IPS-11a (cell line): ENCODE data around the gene MCTP1.

Source experiments
- H3K4me3 ChIP-seq: one replicate; pipeline ENCODE4 v1.5.1; 2013; ENCODE audit warnings: low read depth, low read length, control low read depth

The MCTP1 gene

DNA sequence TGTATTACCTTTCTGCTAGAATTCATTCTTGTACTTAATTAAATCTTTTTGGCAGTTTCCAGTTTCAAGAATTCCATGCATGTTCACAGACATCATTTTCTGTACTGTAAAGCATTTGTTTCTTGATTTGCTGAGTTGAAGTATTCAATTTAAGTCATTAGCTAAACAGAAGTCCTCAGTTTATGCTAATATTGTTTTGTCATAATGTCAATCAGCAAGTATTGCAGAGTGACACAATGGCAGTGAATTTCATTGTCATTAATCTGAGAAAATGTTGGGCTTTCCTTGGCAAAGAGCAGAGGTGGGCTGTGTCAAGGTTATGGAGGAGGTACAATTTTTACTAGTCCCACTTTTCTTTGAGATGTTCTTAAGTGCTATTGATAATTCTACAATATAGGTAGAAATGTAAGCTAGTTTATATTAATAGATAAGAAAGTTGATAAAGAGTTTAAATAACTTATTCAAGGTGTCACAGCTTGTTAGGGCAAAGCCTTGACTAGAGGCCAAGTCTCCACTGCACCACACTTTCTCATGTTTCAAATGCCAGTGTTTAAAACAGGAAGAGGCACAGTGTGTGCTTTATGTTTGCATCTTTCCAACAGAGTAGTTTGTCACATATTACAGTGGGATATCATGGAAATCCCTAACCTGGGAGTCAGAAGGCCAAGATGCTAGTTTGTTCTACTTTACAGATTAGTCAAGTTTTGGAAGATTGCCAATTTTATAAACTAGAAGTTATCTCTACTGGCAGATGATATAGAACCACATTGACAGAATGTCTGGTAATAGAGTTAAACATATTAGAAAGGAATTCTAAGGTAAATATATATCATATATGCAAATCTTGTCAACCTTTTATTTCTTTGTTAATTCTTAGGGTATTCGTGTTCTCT is 610.2 kb downstream of the MCTP1 start:
- H3K4me3 ChIP-seq = no peak overlapping the region

DNA sequence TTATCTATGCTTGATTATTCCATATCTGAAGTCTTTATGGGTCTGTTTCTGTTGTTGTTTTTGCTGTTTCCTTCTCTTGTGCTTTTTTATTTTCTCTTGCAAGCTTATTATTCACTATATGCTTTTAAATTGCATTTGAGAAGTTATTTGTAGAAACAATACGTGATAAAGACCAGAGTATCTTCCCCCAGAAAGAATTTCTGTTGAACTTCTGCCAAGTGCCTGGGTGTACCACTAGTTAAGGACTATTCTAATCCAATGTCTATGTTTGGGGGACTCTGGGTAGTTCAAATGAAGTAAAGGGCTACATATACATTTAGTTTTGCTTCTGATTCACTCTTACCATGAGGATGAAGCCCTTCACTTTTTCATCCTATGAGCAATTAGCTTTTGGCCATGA is 612.1 kb downstream of the MCTP1 start:
- H3K4me3 ChIP-seq = no peak overlapping the region

DNA sequence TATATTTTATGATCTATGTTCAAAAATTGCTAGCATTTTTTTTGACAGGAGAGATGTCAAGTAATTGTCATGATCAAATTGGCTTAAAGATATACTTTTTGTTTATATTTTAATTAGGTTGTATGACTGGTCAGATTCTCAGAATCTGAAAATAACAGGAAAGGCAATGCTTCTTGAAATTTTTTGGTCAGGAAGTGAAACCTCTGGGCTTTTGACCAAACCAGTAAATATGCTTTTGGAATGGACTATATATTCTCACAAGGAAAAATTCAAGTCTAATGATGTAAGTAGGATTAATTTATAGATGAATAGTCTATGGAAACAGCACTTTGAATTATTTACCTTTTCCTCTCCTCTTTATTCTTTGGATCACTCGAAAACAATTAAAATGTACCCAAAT is 614.2 kb downstream of the MCTP1 start:
- no peak overlapping the region for H3K4me3 ChIP-seq

DNA sequence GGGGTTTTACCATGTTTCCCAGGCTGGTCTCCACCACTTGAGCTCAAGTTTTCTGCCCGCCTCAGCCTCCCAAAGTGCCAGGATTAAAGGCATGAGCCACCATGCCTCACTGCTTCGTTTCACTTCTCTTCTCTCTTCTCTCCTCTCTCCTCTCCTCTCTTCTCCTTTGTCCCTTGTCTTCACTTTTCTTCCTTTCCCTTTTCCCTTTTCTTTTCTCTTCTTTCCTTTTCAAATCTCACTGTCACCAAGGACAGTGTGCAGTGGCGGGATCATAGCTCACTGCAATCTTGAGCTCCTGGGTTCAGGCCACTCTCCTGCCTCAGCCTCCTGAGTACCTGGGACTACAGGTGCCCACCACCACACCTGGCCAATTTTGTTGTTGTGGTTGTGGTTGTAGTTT is 617.0 kb downstream of the MCTP1 start:
- H3K4me3 ChIP-seq = no peak overlapping the region

DNA sequence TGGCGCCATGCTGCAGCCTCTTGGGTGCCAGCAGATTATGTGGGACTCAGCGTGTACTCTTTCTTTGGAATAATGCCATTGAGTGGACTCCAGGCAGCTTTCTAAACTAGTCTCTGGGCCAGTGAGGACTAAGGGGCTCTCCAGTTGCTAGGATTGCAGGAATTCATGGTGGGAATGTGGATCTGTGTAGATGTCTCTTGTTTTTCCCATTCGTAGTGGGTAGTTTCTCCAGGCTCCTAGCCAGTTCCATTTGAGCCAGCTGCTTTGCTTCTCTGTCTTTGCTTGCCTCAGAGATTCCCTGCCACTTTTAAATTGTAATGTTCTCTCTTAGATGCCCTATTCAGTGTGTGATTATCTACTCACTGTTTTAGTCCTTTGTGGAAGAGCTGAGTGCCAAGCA is 623.8 kb downstream of the MCTP1 start:
- H3K4me3 ChIP-seq = no peak overlapping the region

DNA sequence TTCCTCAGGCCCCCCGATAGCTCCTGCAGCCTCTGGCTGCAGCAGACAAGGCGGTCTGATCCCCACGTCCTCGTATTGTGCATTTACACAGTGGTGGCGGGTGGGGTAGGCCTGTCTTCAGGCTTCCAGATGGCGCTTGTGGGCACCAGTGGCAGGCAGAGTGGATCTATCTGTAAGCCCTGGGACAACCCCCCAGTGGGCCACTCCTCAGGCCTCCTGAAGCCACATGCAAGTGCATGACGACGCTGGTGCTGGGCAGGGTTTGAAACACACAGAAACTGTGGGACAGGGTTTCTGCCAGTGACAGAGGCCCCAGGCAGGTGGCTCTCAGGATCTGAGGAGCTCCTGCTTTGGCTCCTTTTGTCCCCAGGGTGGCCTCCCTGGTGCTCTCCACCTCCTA is 624.4 kb downstream of the MCTP1 start:
- H3K4me3 ChIP-seq = no peak overlapping the region

DNA sequence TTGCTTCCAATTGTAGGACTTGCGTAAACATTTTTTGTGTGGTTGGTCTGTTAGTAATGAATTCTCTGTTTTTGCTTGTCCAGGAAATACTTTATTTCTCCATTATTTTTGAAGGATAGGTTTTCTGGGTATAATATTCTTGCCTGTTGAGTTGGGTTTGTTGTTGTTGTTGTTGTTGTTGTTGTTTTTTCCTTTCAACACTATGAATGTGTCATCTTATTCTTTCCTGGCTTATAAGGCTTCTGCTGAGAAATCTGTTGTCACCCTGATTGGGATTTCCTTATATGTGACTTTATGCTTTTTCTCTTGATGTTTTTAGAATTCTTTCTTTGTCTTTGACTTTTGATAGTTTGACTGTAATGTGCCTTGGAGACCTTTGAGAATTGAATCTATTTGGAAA is 626.6 kb downstream of the MCTP1 start:
- no peak overlapping the region for H3K4me3 ChIP-seq
